ENCODE data around the gene AFG3L2.
"Not testable (repeated sequence)": the region's sequence is repeated elsewhere in the genome, so short reads cannot be mapped to it uniquely, and the experiment has no call there.

AFG3L2 gene

GRCh38 chr18:12394428-12394827 lies 17.4 kb upstream of the AFG3L2 start:
- peak; percentile 12 for DNase-seq

- DNase-seq = no peak
These were observed 17.0 kb upstream of the AFG3L2 start for GRCh38 chr18:12393998-12394397.

- DNase-seq = no peak
These were observed 16.5 kb upstream of the AFG3L2 start for GRCh38 chr18:12393510-12393909.

GRCh38 chr18:12391487-12392165 lies 14.6 kb upstream of the AFG3L2 start:
- DNase-seq = peak; percentile 81

- no peak for DNase-seq
These were observed 11.4 kb upstream of the AFG3L2 start for GRCh38 chr18:12388442-12388841.

- DNase-seq = no peak
These were observed 7.2 kb upstream of the AFG3L2 start for GRCh38 chr18:12384261-12384660.

- not testable (repeated sequence) for DNase-seq
These were observed 6.7 kb upstream of the AFG3L2 start for GRCh38 chr18:12383759-12384158.

GRCh38 chr18:12382221-12382814 lies 5.3 kb upstream of the AFG3L2 start:
- not testable (repeated sequence) for DNase-seq

GRCh38 chr18:12378198-12378558 lies 1.2 kb upstream of the AFG3L2 start:
- not testable (repeated sequence) for DNase-seq

GRCh38 chr18:12377556-12378197 lies 650 bp upstream of the AFG3L2 start:
- no peak for DNase-seq

- peak; percentile 60 for DNase-seq
These were observed 833 bp downstream of the AFG3L2 start for GRCh38 chr18:12376034-12376753.

- DNase-seq = no peak
These were observed 2.6 kb downstream of the AFG3L2 start for GRCh38 chr18:12374401-12374800.

GRCh38 chr18:12373771-12374116 lies 3.3 kb downstream of the AFG3L2 start:
- DNase-seq = no peak

- no peak for DNase-seq
These were observed 3.8 kb downstream of the AFG3L2 start for GRCh38 chr18:12373116-12373770.

GRCh38 chr18:12372406-12372805 lies 4.6 kb downstream of the AFG3L2 start:
- no peak for DNase-seq

GRCh38 chr18:12371590-12371989 lies 5.4 kb downstream of the AFG3L2 start:
- no peak for DNase-seq

GRCh38 chr18:12369211-12369610 lies 7.8 kb downstream of the AFG3L2 start:
- no peak for DNase-seq

- DNase-seq = no peak
These were observed 10.2 kb downstream of the AFG3L2 start for GRCh38 chr18:12366784-12367183.

GRCh38 chr18:12366379-12366778 lies 10.6 kb downstream of the AFG3L2 start:
- DNase-seq = no peak

- DNase-seq = no peak
These were observed 14.4 kb downstream of the AFG3L2 start for GRCh38 chr18:12362473-12363174.

GRCh38 chr18:12361770-12362378 lies 15.2 kb downstream of the AFG3L2 start:
- DNase-seq = no peak

GRCh38 chr18:12359515-12359927 lies 17.5 kb downstream of the AFG3L2 start:
- DNase-seq = no peak

Data from COR-L47 (cell line).